ENCODE data around the gene TXN.

TXN gene

GRCh38 chr9:110278080-110278707 lies 21.9 kb upstream of the TXN start:
- Histone ChIP-seq H3K27me3 (ENCODE audit: control insufficient read depth, insufficient read depth, low read length) (no peaks in the 10 kb centered on the region), H3K9ac (ENCODE audit: low read length) (no peak overlapping the region), H3K9me3 (ENCODE audit: control insufficient read depth, low read length) (no peaks in the 10 kb centered on the region), H3K36me3 (ENCODE audit: control insufficient read depth, insufficient read depth, low read length) (no peaks in the 10 kb centered on the region), H3K4me3 (ENCODE audit: low read length) (no peak overlapping the region), H3K4me1 (ENCODE audit: control insufficient read depth, insufficient read depth, low read length) (peaks cover under 1% of the 10 kb centered on the region)

DNA sequence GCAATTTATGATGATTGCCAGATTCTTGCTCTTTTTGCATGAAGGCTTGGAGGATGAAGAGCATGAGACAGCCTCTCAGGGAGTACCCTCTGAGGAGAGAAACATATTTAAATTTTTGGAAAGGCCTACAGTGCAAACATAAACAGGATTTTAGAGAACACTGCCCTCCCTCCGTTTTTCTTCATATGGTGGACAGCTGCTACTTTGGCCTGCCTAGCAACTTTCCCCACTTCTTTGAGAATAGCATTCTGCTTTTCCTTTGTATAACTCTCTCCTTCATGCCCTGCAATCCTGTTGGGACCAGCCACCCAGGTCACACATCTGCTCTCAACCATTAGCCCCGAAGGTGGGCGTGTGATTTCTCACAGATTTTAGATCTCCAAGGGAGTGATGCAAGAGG lies 20.5 kb upstream of the TXN start:
- no peak overlapping the region for H3K4me3 ChIP-seq (ENCODE audit: low read length)
- H3K9me3 ChIP-seq (ENCODE audit: control insufficient read depth, low read length): no peaks in the 10 kb centered on the region
- no peak overlapping the region for H3K9ac ChIP-seq (ENCODE audit: low read length)
- H3K4me1 ChIP-seq (ENCODE audit: control insufficient read depth, insufficient read depth, low read length): no peaks in the 10 kb centered on the region
- H3K27me3 ChIP-seq (ENCODE audit: control insufficient read depth, insufficient read depth, low read length): no peaks in the 10 kb centered on the region
- H3K36me3 ChIP-seq (ENCODE audit: control insufficient read depth, insufficient read depth, low read length): no peaks in the 10 kb centered on the region

- no peaks in the 10 kb centered on the region for H3K36me3 ChIP-seq (ENCODE audit: control insufficient read depth, insufficient read depth, low read length)
- no peaks in the 10 kb centered on the region for H3K9me3 ChIP-seq (ENCODE audit: control insufficient read depth, low read length)
- no peak overlapping the region for H3K4me3 ChIP-seq (ENCODE audit: low read length)
- H3K4me1 ChIP-seq (ENCODE audit: control insufficient read depth, insufficient read depth, low read length): no peaks in the 10 kb centered on the region
- no peak overlapping the region for H3K9ac ChIP-seq (ENCODE audit: low read length)
- no peaks in the 10 kb centered on the region for H3K27me3 ChIP-seq (ENCODE audit: control insufficient read depth, insufficient read depth, low read length)
Measured at GRCh38 chr9:110270211-110270995, 14.1 kb upstream of the TXN start.

DNA sequence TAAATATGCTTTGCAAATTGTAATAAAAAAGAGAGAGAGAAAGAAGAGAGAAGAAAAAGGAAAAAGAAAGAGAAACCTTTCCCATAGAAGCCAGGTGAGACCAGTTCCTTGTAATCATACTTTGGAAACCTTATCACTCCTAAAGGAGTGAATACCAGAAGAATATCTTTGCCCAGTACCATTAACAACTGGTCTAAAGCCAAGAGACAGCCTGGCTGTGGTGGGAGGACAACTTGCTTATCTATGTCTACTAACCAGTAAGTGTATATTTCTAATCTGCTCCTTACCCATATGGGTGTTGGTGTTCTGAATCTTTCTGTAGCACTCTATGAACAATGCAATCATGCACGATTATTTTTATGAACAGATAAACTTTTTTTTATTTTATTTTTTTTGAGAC lies 10.5 kb upstream of the TXN start:
- Histone ChIP-seq H3K36me3 (ENCODE audit: control insufficient read depth, insufficient read depth, low read length) (no peaks in the 10 kb centered on the region), H3K27me3 (ENCODE audit: control insufficient read depth, insufficient read depth, low read length) (no peaks in the 10 kb centered on the region), H3K9me3 (ENCODE audit: control insufficient read depth, low read length) (no peaks in the 10 kb centered on the region), H3K4me1 (ENCODE audit: control insufficient read depth, insufficient read depth, low read length) (no peaks in the 10 kb centered on the region), H3K9ac (ENCODE audit: low read length) (no peak overlapping the region), H3K4me3 (ENCODE audit: low read length) (no peak overlapping the region)

DNA sequence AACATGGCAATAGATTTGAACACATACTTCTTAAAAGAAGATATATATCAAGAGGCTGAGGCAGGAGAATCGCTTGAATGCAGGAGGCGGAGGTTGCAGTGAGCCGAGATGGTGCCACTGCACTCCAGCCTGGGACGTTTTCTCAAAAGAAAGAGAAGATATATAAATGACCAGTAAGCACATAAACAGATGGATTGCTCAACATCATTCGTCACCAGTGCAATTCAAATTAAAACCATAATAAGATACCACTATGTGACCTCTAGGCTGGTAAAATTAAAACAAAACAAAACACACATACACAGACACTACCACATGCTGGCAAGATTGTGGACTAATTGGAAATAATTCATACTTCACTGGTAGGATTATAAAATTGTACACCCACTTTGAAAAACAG lies 5.3 kb upstream of the TXN start:
- no peak overlapping the region for H3K4me3 ChIP-seq (ENCODE audit: low read length)
- no peak overlapping the region for H3K9ac ChIP-seq (ENCODE audit: low read length)
- H3K27me3 ChIP-seq (ENCODE audit: control insufficient read depth, insufficient read depth, low read length): no peaks in the 10 kb centered on the region
- H3K4me1 ChIP-seq (ENCODE audit: control insufficient read depth, insufficient read depth, low read length): peaks cover 22% of the 10 kb centered on the region
- H3K36me3 ChIP-seq (ENCODE audit: control insufficient read depth, insufficient read depth, low read length): no peaks in the 10 kb centered on the region
- no peaks in the 10 kb centered on the region for H3K9me3 ChIP-seq (ENCODE audit: control insufficient read depth, low read length)

DNA sequence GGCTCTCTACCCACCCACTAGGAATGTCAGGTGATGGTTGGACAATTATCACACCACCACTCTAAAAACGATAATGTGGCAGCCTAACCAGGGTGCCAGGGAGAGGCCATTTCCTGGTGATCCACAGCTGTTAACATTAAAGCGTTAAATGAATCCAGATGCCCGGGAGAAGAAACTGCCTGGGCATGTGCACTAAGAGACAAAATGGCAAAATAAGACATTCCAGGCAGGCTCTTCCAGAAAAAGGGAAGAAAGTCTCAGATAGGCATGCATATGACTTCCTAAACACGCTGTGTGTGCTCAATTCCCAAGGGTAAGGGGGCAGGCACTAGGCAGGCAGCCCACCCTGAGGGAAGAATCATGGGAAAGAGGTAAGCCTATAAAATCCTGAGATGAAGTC lies 4.6 kb upstream of the TXN start:
- Histone ChIP-seq H3K4me1 (ENCODE audit: control insufficient read depth, insufficient read depth, low read length) (peaks cover 22% of the 10 kb centered on the region), H3K36me3 (ENCODE audit: control insufficient read depth, insufficient read depth, low read length) (no peaks in the 10 kb centered on the region), H3K9me3 (ENCODE audit: control insufficient read depth, low read length) (no peaks in the 10 kb centered on the region), H3K9ac (ENCODE audit: low read length) (no peak overlapping the region), H3K4me3 (ENCODE audit: low read length) (no peak overlapping the region), H3K27me3 (ENCODE audit: control insufficient read depth, insufficient read depth, low read length) (no peaks in the 10 kb centered on the region)

DNA sequence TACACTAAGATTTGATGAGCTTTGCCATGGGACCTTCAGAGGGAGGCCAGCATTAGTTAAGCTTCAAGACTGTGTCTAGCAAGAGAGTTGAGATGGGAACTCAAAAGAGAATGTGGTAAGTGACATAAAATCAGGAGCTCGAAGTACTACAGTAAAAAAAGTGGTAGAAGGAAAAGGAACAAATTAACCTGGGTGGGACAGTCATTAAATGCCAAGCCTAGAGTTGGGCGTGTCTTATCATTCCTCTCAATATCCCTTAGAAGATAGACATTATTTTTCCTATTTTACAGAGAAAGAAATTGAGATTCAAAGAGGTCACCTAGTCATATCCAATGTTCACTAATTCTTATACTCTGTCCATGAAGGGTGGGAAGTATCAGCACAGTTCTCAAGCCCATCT lies 3.3 kb upstream of the TXN start:
- Histone ChIP-seq H3K9ac (ENCODE audit: low read length) (no peak overlapping the region), H3K9me3 (ENCODE audit: control insufficient read depth, low read length) (no peaks in the 10 kb centered on the region), H3K4me1 (ENCODE audit: control insufficient read depth, insufficient read depth, low read length) (peaks cover 25% of the 10 kb centered on the region), H3K36me3 (ENCODE audit: control insufficient read depth, insufficient read depth, low read length) (no peaks in the 10 kb centered on the region), H3K4me3 (ENCODE audit: low read length) (no peak overlapping the region), H3K27me3 (ENCODE audit: control insufficient read depth, insufficient read depth, low read length) (no peaks in the 10 kb centered on the region)

GRCh38 chr9:110258690-110259091 lies 2.4 kb upstream of the TXN start:
- H3K9ac ChIP-seq (ENCODE audit: low read length): no peak overlapping the region
- no peaks in the 10 kb centered on the region for H3K27me3 ChIP-seq (ENCODE audit: control insufficient read depth, insufficient read depth, low read length)
- no peak overlapping the region for H3K4me3 ChIP-seq (ENCODE audit: low read length)
- no peaks in the 10 kb centered on the region for H3K36me3 ChIP-seq (ENCODE audit: control insufficient read depth, insufficient read depth, low read length)
- no peaks in the 10 kb centered on the region for H3K9me3 ChIP-seq (ENCODE audit: control insufficient read depth, low read length)
- peaks cover 33% of the 10 kb centered on the region for H3K4me1 ChIP-seq (ENCODE audit: control insufficient read depth, insufficient read depth, low read length)

DNA sequence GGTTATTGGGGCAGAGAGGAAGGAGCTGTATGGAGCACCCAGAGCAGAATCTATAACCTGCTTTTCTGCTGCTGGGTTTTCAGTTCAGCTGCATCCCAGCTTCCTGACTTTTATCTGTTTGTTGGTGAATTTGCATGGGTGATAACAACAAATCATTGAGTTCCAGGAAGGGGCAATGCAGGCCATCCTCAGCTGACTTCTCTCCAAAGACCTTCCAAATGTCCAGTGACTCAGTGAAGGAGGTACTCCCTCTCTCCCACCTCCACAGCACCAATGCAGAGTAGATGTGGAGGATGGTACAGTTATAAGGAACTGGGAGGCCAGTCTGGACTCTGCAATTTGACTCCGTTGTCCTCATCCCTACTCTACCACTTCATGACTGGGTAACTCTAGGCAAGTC lies 1.6 kb upstream of the TXN start:
- no peaks in the 10 kb centered on the region for H3K36me3 ChIP-seq (ENCODE audit: control insufficient read depth, insufficient read depth, low read length)
- H3K4me3 ChIP-seq (ENCODE audit: low read length): no peak overlapping the region

DNA sequence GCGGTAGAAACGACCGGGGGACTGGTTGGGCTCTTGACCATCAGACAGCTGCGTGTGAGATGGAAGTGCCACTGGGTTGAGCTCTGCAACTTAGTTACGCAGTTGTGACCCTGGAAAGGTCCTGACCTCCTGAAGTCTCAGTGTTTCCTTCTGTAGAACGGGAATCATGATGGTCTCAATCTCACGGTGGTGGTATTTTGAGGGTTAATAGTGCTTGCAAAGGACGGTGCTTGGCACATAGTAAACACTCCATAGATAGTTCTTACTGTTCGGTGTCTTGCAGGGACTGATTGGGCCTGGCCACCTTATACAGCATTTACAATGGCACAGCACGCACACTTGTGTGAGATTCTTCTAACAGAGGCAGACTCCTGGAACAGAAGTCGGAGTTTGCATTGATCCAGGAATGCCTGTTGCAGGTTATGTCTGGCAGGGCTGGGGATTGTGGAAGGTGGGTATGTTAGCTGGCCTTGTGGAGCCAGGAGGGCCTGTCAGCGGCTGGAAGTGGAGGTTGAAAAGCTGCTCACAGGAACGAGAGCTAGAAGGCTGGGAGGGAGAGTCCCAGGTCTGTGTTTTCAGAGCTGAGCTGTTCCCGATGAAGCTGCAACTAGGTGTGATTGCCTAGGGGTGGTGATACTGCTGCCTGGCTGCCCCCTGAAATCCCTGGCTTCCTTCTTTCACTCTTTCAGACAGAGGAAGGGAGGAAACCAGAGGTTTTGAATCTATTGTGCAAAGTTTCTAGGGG lies 962 bp upstream of the TXN start:
- Histone ChIP-seq H3K4me1 (ENCODE audit: control insufficient read depth, insufficient read depth, low read length) (peaks cover 43% of the 10 kb centered on the region), H3K27me3 (ENCODE audit: control insufficient read depth, insufficient read depth, low read length) (no peaks in the 10 kb centered on the region), H3K36me3 (ENCODE audit: control insufficient read depth, insufficient read depth, low read length) (no peaks in the 10 kb centered on the region), H3K9ac (ENCODE audit: low read length) (peak overlapping the region; percentile 74), H3K4me3 (ENCODE audit: low read length) (peak overlapping the region; percentile 62), H3K9me3 (ENCODE audit: control insufficient read depth, low read length) (no peaks in the 10 kb centered on the region)

More for the DNA sequence above, 1.6 kb upstream of the TXN start:
- Histone ChIP-seq H3K9ac (ENCODE audit: low read length) (peak overlapping the region; percentile 74), H3K27me3 (ENCODE audit: control insufficient read depth, insufficient read depth, low read length) (no peaks in the 10 kb centered on the region), H3K9me3 (ENCODE audit: control insufficient read depth, low read length) (no peaks in the 10 kb centered on the region), H3K4me1 (ENCODE audit: control insufficient read depth, insufficient read depth, low read length) (peaks cover 38% of the 10 kb centered on the region)

- Histone ChIP-seq H3K4me3 (ENCODE audit: low read length) (peak overlapping the region; percentile 53), H3K36me3 (ENCODE audit: control insufficient read depth, insufficient read depth, low read length) (no peaks in the 10 kb centered on the region), H3K9me3 (ENCODE audit: control insufficient read depth, low read length) (no peaks in the 10 kb centered on the region), H3K4me1 (ENCODE audit: control insufficient read depth, insufficient read depth, low read length) (peaks cover 50% of the 10 kb centered on the region), H3K9ac (ENCODE audit: low read length) (peak overlapping the region; percentile 90), H3K27me3 (ENCODE audit: control insufficient read depth, insufficient read depth, low read length) (no peaks in the 10 kb centered on the region)
Measured at GRCh38 chr9:110255463-110256379, 586 bp downstream of the TXN start.
